ENCODE results near the gene MS4A6A. TPM values are rescaled to one million over a fixed set of nuclear protein-coding genes. Genes with fewer than 3 reads are reported as not detected.
"Not testable (repeated sequence)": the region's sequence is repeated elsewhere in the genome, so short reads cannot be mapped to it uniquely, and the experiment has no call there.

The MS4A6A gene
- total RNA-seq, 2 donors from 2014 or later: not detected

DNA sequence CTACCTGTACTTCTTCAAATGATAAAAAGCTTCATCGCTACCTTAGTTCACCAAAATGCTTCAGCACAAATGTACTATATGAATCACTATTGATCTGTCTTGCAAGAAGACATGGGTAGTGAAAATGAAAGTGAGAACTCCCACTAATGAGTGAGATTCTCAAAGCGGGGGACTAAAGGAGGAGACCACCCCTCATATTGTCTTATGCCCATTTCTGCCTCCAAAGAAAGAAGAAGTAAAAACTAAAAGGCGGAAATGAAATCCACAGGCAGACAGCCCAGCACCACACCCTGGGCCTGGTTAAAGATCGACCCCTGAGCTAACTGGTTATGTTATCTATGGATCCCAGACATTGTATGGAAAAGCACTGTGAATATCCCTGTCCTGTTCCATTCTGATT, 9.7 kb upstream of the MS4A6A start:
- not testable (repeated sequence) for H3K36me3 Mint-ChIP-seq; ATAC-seq; DNase-seq (ENCODE audit: low spot score in 2 of 2); H3K9me3 Mint-ChIP-seq; H3K27ac Mint-ChIP-seq

GRCh38 chr11:60188481-60188880, 5.6 kb upstream of the MS4A6A start:
- not testable (repeated sequence) for DNase-seq (ENCODE audit: low spot score in 2 of 2); H3K27ac Mint-ChIP-seq; H3K9me3 Mint-ChIP-seq; ATAC-seq
- peaks cover 0 to 15% of the 10 kb centered on the region in 2 donors for H3K36me3 Mint-ChIP-seq

GRCh38 chr11:60186128-60186527, 3.2 kb upstream of the MS4A6A start:
- not testable (repeated sequence) for H3K27ac Mint-ChIP-seq; H3K9me3 Mint-ChIP-seq; ATAC-seq; DNase-seq (ENCODE audit: low spot score in 2 of 2)
- peaks cover 0 to 15% of the 10 kb centered on the region in 2 donors for H3K36me3 Mint-ChIP-seq

DNA sequence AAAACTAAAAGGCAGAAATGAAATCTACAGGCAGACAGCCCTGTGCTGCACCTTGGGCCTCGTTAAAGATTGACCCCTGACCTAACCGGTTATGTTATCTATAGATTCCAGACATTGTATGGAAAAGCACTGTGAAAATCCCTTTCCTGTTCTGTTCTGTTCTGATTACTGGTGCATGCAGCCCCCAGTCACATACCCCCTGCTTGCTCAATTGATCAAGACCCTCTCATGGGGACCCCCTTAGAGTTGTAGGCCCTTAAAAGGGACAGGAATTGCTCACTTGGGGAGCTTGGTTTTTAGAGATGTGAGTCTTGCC, 2.6 kb upstream of the MS4A6A start:
- H3K27ac Mint-ChIP-seq; ATAC-seq; H3K9me3 Mint-ChIP-seq; DNase-seq (ENCODE audit: low spot score in 2 of 2): not testable (repeated sequence)
- H3K36me3 Mint-ChIP-seq: peaks cover 0 to 15% of the 10 kb centered on the region in 2 donors

DNA sequence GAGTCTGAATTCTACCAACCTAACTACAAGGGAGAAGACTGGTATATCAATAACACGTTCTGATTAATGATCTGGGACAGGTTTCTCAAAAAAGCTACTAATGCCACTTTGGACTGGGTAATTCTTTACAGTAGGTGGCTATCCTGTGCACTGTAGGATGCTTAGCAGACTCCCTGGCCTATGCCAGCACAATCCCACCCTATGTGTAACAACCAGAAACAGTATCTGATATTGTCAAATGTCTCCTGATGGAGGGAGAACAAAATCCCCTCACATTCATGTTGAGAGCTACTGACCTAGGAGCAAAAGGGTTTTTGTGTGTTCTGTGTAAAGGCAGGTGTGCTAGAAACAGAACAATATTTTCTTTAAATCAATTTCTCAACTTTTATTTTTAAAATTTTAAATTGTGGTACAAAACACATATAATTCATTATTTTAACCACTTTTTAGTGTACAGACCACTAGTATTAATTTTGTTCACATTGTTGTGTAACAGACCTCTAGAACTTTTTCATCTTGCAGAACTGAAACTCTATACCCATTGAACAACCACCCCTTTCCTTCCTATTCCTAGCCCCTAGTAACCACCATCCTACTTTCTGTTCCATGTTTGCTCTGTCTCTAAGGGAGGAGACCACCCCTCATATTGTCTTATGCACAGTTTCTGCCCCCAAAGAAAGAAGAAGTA, 2.1 kb upstream of the MS4A6A start:
- no peak overlapping the region for H3K27ac Mint-ChIP-seq
- ATAC-seq (no peak), DNase-seq (ENCODE audit: low spot score in 2 of 2) (no peak)
- peaks cover 0 to 15% of the 10 kb centered on the region in 2 donors for H3K36me3 Mint-ChIP-seq
- peaks cover 6 to 7% of the 10 kb centered on the region in 2 donors for H3K9me3 Mint-ChIP-seq

- no peak for ATAC-seq
- peaks cover 6 to 7% of the 10 kb centered on the region in 2 donors for H3K9me3 Mint-ChIP-seq
- H3K36me3 Mint-ChIP-seq: peaks cover 0 to 15% of the 10 kb centered on the region in 2 donors
- DNase-seq (ENCODE audit: low spot score in 2 of 2): no peak
- H3K27ac Mint-ChIP-seq: no peak overlapping the region
Measured at GRCh38 chr11:60183591-60184205, 815 bp upstream of the MS4A6A start.

- peak; percentile 70 to 74 for ATAC-seq
- Mint-ChIP-seq H3K27ac (no peak overlapping the region), H3K9me3 (no peaks in the 10 kb centered on the region), H3K36me3 (no peaks in the 10 kb centered on the region)
- no peak for DNase-seq (ENCODE audit: low spot score in 2 of 2)
Measured at GRCh38 chr11:60175860-60176275, 7.0 kb downstream of the MS4A6A start.

DNA sequence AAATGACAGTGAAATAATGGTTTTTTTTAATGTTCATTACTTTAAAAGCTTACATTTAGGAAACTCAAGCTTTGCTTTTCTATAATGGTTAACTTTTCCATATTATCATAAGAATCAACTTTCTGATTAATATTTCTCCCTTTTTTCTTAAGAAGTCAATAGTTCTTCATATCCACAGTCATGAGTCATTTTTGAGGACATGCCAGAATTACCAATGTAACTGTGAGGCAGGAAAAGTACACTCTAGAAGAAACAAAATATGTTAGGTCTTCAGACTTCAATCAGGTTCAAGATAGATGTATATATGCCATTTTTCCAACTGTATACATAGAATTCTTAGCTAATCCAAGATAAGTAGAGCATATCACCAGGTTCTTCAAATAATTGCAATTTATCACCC, 10.9 kb downstream of the MS4A6A start:
- no peak for ATAC-seq
- no peak overlapping the region for H3K27ac Mint-ChIP-seq
- DNase-seq (ENCODE audit: low spot score in 2 of 2): no peak
- H3K36me3 Mint-ChIP-seq: peaks cover 0 to 14% of the 10 kb centered on the region in 2 donors
- peaks cover 11 to 12% of the 10 kb centered on the region in 2 donors for H3K9me3 Mint-ChIP-seq

DNA sequence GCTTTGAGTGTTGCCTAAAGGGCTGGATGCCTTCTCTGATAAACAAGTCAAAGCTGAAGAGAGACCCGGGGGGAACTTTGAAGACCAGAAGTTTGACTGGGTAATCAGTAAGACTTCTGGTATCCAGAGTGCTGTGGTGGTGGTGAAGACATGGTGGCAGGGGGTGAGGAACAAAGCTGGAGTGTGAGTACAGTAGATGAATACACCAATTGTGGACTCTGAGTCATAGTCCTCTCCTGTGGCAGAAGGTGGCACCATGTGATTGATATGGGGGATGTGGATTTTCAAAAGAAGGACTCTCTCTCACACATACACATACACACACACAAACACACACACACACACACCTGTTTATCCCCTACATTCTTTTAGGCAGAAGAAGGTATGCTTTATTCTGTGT, 12.3 kb downstream of the MS4A6A start:
- H3K9me3 Mint-ChIP-seq: peaks cover 11 to 12% of the 10 kb centered on the region in 2 donors
- DNase-seq (ENCODE audit: low spot score in 2 of 2) (no peak), ATAC-seq (no peak)
- peaks cover 0 to 14% of the 10 kb centered on the region in 2 donors for H3K36me3 Mint-ChIP-seq
- no peak overlapping the region for H3K27ac Mint-ChIP-seq

DNA sequence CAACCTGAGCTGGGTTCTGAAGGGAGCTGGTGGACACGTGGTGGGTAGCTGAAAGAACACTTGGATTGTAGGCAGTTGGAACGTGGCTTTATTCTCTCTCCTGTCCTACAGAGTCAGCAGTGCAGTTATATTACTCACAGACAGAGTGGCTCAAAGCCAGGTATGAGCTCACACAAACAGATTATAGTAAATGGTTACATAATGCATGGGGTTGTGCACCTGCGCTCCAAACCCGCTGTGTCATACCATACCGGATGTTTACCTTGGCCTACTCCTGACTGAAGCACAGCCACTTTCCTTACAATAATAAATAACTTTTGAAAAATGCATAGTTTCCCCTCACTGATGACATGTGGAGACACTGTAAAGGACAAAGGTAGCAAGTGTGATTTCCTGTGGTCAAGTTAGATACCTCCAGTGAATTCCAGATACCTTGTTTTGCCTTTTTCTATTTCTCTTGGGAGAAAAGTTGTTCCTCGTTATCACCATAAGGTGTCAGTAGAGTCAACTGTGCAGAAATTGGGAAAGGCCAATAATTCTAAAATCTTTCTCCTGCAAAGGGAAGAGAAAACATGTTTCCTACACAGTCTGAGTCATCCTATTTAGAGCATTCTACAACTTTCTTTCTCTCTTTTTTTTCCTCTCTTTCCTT, 13.5 kb downstream of the MS4A6A start:
- H3K9me3 Mint-ChIP-seq: peaks cover 12 to 18% of the 10 kb centered on the region in 2 donors
- no peak overlapping the region for H3K27ac Mint-ChIP-seq
- DNase-seq (ENCODE audit: low spot score in 2 of 2) (no peak), ATAC-seq (peak in 1 of 2 donors; percentile 16)
- H3K36me3 Mint-ChIP-seq: peaks cover 0 to 14% of the 10 kb centered on the region in 2 donors

GRCh38 chr11:60168306-60168705, 14.6 kb downstream of the MS4A6A start:
- ATAC-seq: no peak
- Mint-ChIP-seq H3K27ac (no peak overlapping the region), H3K9me3 (peaks cover 12 to 23% of the 10 kb centered on the region in 2 donors)

DNA sequence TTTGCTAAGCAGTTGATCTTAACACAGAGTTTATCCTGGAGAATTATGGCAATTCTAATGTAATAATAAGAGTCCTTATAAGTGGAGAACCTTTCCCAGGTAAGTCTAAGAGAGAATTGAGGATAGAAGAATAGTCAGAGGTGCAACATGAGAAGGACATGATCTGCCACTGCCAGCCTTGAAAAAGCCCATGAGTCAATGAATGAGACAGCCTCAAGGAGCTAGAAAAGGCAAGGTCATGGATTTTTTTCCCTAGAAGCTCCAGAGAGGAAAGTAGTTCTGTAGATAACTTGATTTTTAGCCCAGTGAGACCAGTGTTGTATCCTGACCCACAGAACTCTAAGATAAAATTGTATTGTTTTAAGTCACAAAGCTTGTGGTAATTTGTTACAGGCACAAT, 16.9 kb downstream of the MS4A6A start:
- no peak for DNase-seq (ENCODE audit: low spot score in 2 of 2)
- Mint-ChIP-seq H3K36me3 (peaks cover 0 to 14% of the 10 kb centered on the region in 2 donors), H3K27ac (no peak overlapping the region), H3K9me3 (peaks cover 12 to 23% of the 10 kb centered on the region in 2 donors)
- ATAC-seq: no peak

More at GRCh38 chr11:60168306-60168705, 14.6 kb downstream of the MS4A6A start:
- no peak for DNase-seq (ENCODE audit: low spot score in 2 of 2)
- peaks cover 0 to 14% of the 10 kb centered on the region in 2 donors for H3K36me3 Mint-ChIP-seq

- Mint-ChIP-seq H3K36me3 (peaks cover 0 to 14% of the 10 kb centered on the region in 2 donors), H3K27ac (no peak overlapping the region), H3K9me3 (peaks cover 12 to 23% of the 10 kb centered on the region in 2 donors)
- DNase-seq (ENCODE audit: low spot score in 2 of 2) (no peak), ATAC-seq (peak in 1 of 2 donors; percentile 46)
Measured at GRCh38 chr11:60165538-60165937, 17.3 kb downstream of the MS4A6A start.

- H3K36me3 Mint-ChIP-seq: peaks cover 0 to 14% of the 10 kb centered on the region in 2 donors
- no peak for DNase-seq (ENCODE audit: low spot score in 2 of 2)
- H3K9me3 Mint-ChIP-seq: peaks cover 8 to 23% of the 10 kb centered on the region in 2 donors
- H3K27ac Mint-ChIP-seq: no peak overlapping the region
- ATAC-seq: peak; percentile 84 to 92
Measured at GRCh38 chr11:60164550-60165075, 18.3 kb downstream of the MS4A6A start.

DNA sequence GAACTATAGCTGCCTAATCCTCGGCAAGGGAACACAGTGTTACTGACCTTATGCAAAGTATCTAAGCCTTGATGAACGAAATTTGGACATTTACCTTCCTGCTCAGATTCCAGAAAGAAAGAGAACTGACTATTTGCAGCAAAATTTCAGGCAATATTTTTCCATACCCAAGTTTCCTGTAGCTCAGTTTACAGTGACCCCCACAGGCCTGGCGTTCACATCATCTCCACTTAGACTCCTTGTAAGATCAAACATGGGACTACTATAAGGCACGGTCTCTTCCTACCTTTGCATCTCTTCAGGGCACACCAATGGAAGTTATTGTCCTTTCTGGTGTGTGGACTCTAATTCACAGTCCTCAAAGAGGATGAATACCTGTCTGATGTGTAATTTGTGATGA, 21.1 kb downstream of the MS4A6A start:
- no peaks in the 10 kb centered on the region for H3K36me3 Mint-ChIP-seq

GRCh38 chr11:60161107-60161506, 21.8 kb downstream of the MS4A6A start:
- no peak for ATAC-seq
- no peak for DNase-seq (ENCODE audit: low spot score in 2 of 2)
- H3K27ac Mint-ChIP-seq: no peak overlapping the region

More for the DNA sequence above, 21.1 kb downstream of the MS4A6A start:
- H3K9me3 Mint-ChIP-seq: peaks cover 0 to 12% of the 10 kb centered on the region in 2 donors
- no peak for DNase-seq (ENCODE audit: low spot score in 2 of 2)
- no peak for ATAC-seq
- H3K27ac Mint-ChIP-seq: no peak overlapping the region

DNA sequence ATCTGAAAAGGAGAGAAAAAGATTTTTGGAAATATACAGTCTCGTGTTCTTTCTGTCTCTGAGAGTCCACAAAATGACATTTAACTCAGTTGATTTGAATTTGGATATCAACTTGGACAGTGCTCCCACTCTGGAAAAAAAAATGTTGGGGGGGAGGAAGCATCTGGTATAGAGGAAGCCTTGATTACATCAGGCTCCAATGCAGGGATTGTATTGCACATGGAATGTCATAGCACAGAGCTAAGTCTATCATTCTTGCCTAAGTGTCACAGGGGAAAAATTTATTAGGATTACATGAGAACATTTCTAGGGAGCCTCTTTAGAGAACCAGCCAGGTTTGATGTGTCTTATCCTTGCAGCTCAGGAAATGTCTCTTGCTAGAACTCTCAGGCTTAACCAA, 23.0 kb downstream of the MS4A6A start:
- H3K36me3 Mint-ChIP-seq: no peaks in the 10 kb centered on the region
- DNase-seq (ENCODE audit: low spot score in 2 of 2) (no peak), ATAC-seq (no peak)
- no peak overlapping the region for H3K27ac Mint-ChIP-seq
- peaks cover 0 to 10% of the 10 kb centered on the region in 2 donors for H3K9me3 Mint-ChIP-seq

More at GRCh38 chr11:60161107-60161506, 21.8 kb downstream of the MS4A6A start:
- Mint-ChIP-seq H3K9me3 (peaks cover 0 to 12% of the 10 kb centered on the region in 2 donors), H3K36me3 (no peaks in the 10 kb centered on the region)
